Measurements from ENCODE around the gene SCD5. TPM values are rescaled to one million over a fixed set of nuclear protein-coding genes. Genes with fewer than 3 reads are reported as not detected.
A peak's percentile ranks its signal among the peaks of the same experiment; 100 is the strongest.

SCD5 gene
- total and polyA plus RNA-seq, 2 donors from 2014 or later, result 41.2 to 55.7 TPM

- FAIRE-seq (no peak), DNase-seq (peak in 4 of 5 donors; percentile 50 to 74 (median 62))
- no peaks in the 10 kb centered on the region for H3K9me3 ChIP-seq (ENCODE audit: control insufficient read depth in 2 of 3, insufficient read depth in 1 of 3, low read length in 3 of 3)
- no peaks in the 10 kb centered on the region for H3K36me3 ChIP-seq (ENCODE audit: control insufficient read depth in 2 of 3, insufficient read depth in 3 of 3, low read length in 3 of 3)
- intact Hi-C loops (cut with DNase I), result no loop called here
- no peak overlapping the region for H3K27ac ChIP-seq (ENCODE audit: low read depth in 2 of 2, low read length in 2 of 2)
- no peak for TF ChIP-seq CTCF (IDR thresholded peaks at IDR 0.05; ENCODE audit: borderline replicate concordance, extremely low read depth, insufficient read depth)
- H3K4me3 ChIP-seq (ENCODE audit: low read length in 3 of 3), result no peak overlapping the region
- H3K9ac ChIP-seq (ENCODE audit: low read length in 3 of 3), result no peak overlapping the region
- peaks cover 4 to 24% (median 7%) of the 10 kb centered on the region in 3 donors for H3K4me1 ChIP-seq (ENCODE audit: control insufficient read depth in 2 of 3, insufficient read depth in 2 of 3, low read depth in 1 of 3, low read length in 3 of 3)
- H3K27me3 ChIP-seq (ENCODE audit: control insufficient read depth, insufficient read depth, low read length), result no peaks in the 10 kb centered on the region
These were observed 212.7 kb downstream of the SCD5 start for GRCh38 chr4:82585690-82586435.

GRCh38 chr4:82584931-82585330, 213.7 kb downstream of the SCD5 start:
- TF ChIP-seq CTCF (IDR thresholded peaks at IDR 0.05; ENCODE audit: borderline replicate concordance, extremely low read depth, insufficient read depth), result no peak
- DNase-seq, result no peak

GRCh38 chr4:82583897-82584587, 214.6 kb downstream of the SCD5 start:
- H3K9ac ChIP-seq (ENCODE audit: low read length in 3 of 3), result no peak overlapping the region
- DNase-seq (peak in 1 of 5 donors; percentile 20), FAIRE-seq (peak; percentile 30)
- intact Hi-C loops (cut with DNase I), result no loop called here
- H3K4me3 ChIP-seq (ENCODE audit: low read length in 3 of 3), result no peak overlapping the region
- no peaks in the 10 kb centered on the region for H3K27me3 ChIP-seq (ENCODE audit: control insufficient read depth, insufficient read depth, low read length)
- no peaks in the 10 kb centered on the region for H3K36me3 ChIP-seq (ENCODE audit: control insufficient read depth in 2 of 3, insufficient read depth in 3 of 3, low read length in 3 of 3)
- H3K9me3 ChIP-seq (ENCODE audit: control insufficient read depth in 2 of 3, insufficient read depth in 1 of 3, low read length in 3 of 3), result no peaks in the 10 kb centered on the region
- peaks cover 4 to 24% (median 7%) of the 10 kb centered on the region in 3 donors for H3K4me1 ChIP-seq (ENCODE audit: control insufficient read depth in 2 of 3, insufficient read depth in 2 of 3, low read depth in 1 of 3, low read length in 3 of 3)
- no peak overlapping the region for H3K27ac ChIP-seq (ENCODE audit: low read depth in 2 of 2, low read length in 2 of 2)
- TF ChIP-seq CTCF (IDR thresholded peaks at IDR 0.05; ENCODE audit: borderline replicate concordance, extremely low read depth, insufficient read depth), result no peak

More at GRCh38 chr4:82584931-82585330, 213.7 kb downstream of the SCD5 start:
- no peaks in the 10 kb centered on the region for H3K27me3 ChIP-seq (ENCODE audit: control insufficient read depth, insufficient read depth, low read length)
- no peak overlapping the region for H3K4me3 ChIP-seq (ENCODE audit: low read length in 3 of 3)
- no peaks in the 10 kb centered on the region for H3K36me3 ChIP-seq (ENCODE audit: control insufficient read depth in 2 of 3, insufficient read depth in 3 of 3, low read length in 3 of 3)
- intact Hi-C loops (cut with DNase I), result no loop called here
- H3K27ac ChIP-seq (ENCODE audit: low read depth in 2 of 2, low read length in 2 of 2), result peak overlapping the region in 1 of 2 donors; percentile 47
- no peaks in the 10 kb centered on the region for H3K9me3 ChIP-seq (ENCODE audit: control insufficient read depth in 2 of 3, insufficient read depth in 1 of 3, low read length in 3 of 3)
- no peak for FAIRE-seq
- H3K4me1 ChIP-seq (ENCODE audit: control insufficient read depth in 2 of 3, insufficient read depth in 2 of 3, low read depth in 1 of 3, low read length in 3 of 3), result peaks cover 4 to 24% (median 7%) of the 10 kb centered on the region in 3 donors
- H3K9ac ChIP-seq (ENCODE audit: low read length in 3 of 3), result no peak overlapping the region
